Mammary epithelial cell (primary cell): Measurements from ENCODE around the gene CCDC85B.

ENCODE experiments used
- EZH2 ChIP-seq: IDR thresholded peaks from 2 replicates; pipeline ENCODE4 v1.6.1; 2012; ENCODE audit warnings: low read length, inconsistent platforms, borderline replicate concordance
- TF ChIP-seq, protein P1 (sequence below), 2 donors: IDR thresholded peaks in 1 of 2; conservative IDR thresholded peaks in 1 of 2; 2 replicates each; pipeline ENCODE4 v1.5.1; 2011 to 2012; ENCODE audit warnings: inconsistent platforms in 2 of 2, low read length in 2 of 2, mild to moderate bottlenecking in 2 of 2, control low read depth in 1 of 2, low read depth in 1 of 2; ENCODE audit not compliant: insufficient read depth in 1 of 2; ENCODE audit errors: extremely low read depth in 1 of 2

DNA sequence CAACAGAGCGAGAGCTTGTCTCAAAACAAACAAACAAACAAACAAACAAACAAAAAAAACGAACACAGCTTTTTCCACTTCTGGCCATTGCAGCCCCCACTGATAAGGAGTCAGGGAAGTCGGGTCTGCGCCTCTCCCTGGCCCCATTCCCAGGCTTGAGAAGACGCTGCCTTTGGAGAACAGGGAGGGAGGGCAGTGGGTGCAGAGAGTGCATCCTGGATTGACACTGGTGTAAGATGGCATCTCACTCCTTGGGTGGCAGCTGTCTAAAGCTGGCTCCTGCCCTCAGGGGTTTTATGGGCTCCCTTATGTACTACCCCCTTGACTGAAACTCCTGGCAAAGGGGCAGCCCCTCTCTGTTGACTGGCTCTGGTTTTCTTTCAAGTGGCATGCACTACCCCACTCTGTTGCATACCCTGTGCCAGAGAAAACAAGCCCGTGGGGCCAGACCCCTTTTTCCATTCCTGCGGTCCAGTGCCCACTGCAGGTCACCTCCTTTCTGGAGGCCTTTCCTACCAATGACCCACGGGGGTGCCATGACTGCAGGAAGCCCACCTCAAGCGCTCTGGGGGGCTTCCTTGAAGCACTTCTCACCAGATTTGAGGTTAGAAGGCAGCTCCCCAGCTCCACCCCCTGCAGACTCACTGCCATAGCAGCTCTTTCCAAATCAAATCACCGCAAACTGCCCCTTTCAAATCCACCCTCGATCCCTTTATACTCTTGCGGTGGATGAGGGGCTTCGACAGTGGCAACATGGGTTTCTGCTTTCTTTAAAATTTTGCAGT is 41.5 kb downstream of the CCDC85B start:
- TF ChIP-seq, protein P1, sequence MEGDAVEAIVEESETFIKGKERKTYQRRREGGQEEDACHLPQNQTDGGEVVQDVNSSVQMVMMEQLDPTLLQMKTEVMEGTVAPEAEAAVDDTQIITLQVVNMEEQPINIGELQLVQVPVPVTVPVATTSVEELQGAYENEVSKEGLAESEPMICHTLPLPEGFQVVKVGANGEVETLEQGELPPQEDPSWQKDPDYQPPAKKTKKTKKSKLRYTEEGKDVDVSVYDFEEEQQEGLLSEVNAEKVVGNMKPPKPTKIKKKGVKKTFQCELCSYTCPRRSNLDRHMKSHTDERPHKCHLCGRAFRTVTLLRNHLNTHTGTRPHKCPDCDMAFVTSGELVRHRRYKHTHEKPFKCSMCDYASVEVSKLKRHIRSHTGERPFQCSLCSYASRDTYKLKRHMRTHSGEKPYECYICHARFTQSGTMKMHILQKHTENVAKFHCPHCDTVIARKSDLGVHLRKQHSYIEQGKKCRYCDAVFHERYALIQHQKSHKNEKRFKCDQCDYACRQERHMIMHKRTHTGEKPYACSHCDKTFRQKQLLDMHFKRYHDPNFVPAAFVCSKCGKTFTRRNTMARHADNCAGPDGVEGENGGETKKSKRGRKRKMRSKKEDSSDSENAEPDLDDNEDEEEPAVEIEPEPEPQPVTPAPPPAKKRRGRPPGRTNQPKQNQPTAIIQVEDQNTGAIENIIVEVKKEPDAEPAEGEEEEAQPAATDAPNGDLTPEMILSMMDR (conservative IDR thresholded peaks at IDR 0.05 in 1 of 2, IDR thresholded peaks at IDR 0.05 in 1 of 2; ENCODE audit: extremely low read depth in 1 of 2, insufficient read depth in 1 of 2, low read depth in 1 of 2, low read length in 2 of 2): no peak
- TF ChIP-seq EZH2: no peak
